Measurements from ENCODE around the gene UBFD1. TPM values are rescaled to one million over a fixed set of nuclear protein-coding genes. Genes with fewer than 3 reads are reported as not detected.

The UBFD1 gene
- total and polyA plus RNA-seq, 11 donors = 17.9 to 116 (median 49.9) TPM

DNA sequence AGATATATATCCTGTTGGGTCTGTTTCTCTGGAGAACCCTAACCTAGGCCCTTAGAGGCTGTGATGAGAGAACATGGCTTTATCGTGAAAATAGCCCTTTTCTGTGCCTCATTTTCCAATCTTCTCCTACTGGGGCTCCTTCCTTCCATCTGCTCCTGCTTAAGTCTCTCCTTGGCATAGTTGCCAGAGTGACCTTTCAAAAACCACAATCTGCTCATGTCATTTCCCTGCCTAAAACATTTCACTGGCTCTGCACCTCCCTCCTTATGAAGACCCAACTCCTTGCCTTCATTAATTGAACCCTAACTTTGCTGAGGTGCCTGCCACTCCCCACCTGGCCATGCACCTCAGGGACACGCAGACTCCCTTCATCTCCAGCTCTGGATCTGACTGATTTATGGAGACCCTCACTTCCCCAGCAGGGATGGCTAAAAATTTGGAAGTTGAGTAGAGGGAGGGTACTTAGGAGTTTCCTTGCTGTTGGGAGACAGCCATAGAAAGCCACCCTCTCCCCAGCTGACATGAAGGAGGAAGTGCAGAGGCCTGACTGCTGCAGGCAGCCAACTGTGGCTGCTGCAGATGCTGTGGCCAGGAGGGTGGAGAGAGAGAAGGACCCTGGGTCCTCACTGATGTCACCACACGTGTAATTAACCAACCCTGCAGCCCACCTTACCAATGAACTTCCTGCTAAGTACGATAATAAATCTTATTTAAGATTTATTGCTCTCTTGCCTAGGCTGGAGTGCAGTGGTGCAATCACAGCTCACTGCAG, 41.0 kb upstream of the UBFD1 start:
- intact Hi-C loops (cut with DNase I) = loop anchor here in 1 of 10 donors (10.0 kb wide), 1 partner anchor 62 kb away; the partner anchor contains the start of gene COG7
- H3K36me3 ChIP-seq = peaks cover 0 to 33% (median 13%) of the 10 kb centered on the region in 9 donors
- peak in 1 of 4 donors; percentile 46 for ATAC-seq

DNA sequence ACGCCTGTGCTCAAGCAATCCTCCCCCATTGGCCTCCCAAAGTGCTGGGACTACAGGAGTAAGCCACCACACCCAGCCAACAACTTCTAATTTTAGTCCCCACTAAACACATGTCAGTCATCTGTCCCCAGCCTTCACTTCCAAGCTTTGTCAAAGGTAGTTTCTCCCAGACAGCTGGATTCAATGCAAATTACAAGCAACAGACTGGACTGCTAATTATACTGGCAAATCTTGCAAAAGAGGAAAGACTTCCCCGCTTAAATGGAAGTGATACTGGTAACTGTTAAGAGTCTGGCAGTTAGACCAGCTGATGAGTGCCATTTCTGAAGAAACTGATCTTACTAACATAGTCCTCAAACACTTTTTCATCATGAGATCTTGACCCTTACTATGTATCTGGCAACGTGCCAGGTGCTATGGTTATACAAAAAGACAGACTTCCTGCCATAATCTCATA, 39.1 kb upstream of the UBFD1 start:
- WGBS, 4 donors = 64 to 81% (median 74%) methylated on average over 3 of the region's 3 CpGs
- no peaks in the 10 kb centered on the region for H3K9me3 ChIP-seq
- peaks cover 0 to 52% (median 0%) of the 10 kb centered on the region in 12 donors for H3K4me1 ChIP-seq
- no peak for DNase-seq
- peak overlapping the region in 1 of 12 donors; percentile 69 for H3K27ac ChIP-seq
- no peaks in the 10 kb centered on the region for H3K27me3 ChIP-seq
- TF ChIP-seq, protein P1, sequence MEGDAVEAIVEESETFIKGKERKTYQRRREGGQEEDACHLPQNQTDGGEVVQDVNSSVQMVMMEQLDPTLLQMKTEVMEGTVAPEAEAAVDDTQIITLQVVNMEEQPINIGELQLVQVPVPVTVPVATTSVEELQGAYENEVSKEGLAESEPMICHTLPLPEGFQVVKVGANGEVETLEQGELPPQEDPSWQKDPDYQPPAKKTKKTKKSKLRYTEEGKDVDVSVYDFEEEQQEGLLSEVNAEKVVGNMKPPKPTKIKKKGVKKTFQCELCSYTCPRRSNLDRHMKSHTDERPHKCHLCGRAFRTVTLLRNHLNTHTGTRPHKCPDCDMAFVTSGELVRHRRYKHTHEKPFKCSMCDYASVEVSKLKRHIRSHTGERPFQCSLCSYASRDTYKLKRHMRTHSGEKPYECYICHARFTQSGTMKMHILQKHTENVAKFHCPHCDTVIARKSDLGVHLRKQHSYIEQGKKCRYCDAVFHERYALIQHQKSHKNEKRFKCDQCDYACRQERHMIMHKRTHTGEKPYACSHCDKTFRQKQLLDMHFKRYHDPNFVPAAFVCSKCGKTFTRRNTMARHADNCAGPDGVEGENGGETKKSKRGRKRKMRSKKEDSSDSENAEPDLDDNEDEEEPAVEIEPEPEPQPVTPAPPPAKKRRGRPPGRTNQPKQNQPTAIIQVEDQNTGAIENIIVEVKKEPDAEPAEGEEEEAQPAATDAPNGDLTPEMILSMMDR (IDR thresholded peaks at IDR 0.05) = no peak
- no peak for TF ChIP-seq POLR2A (IDR thresholded peaks at IDR 0.05)
- no peak overlapping the region for H3K4me3 ChIP-seq
- intact Hi-C loops (cut with DNase I) = loop anchor here in 1 of 10 donors (10.0 kb wide), 1 partner anchor 64 kb away; the partner anchor contains the start of gene COG7
- peaks cover 0 to 52% (median 23%) of the 10 kb centered on the region in 9 donors for H3K36me3 ChIP-seq
- no peak for ATAC-seq

More for the DNA sequence above, 41.0 kb upstream of the UBFD1 start:
- no peaks in the 10 kb centered on the region for H3K9me3 ChIP-seq
- no peak for TF ChIP-seq POLR2A (IDR thresholded peaks at IDR 0.05)
- TF ChIP-seq, protein P1 (IDR thresholded peaks at IDR 0.05) = no peak
- no peak for DNase-seq
- H3K4me3 ChIP-seq = no peak overlapping the region
- no peak overlapping the region for H3K27ac ChIP-seq
- WGBS, 4 donors = 83 to 90% (median 86%) methylated on average over 4 of the region's 4 CpGs
- H3K4me1 ChIP-seq = peaks cover 0 to 44% (median 0%) of the 10 kb centered on the region in 12 donors
- H3K27me3 ChIP-seq = no peaks in the 10 kb centered on the region

DNA sequence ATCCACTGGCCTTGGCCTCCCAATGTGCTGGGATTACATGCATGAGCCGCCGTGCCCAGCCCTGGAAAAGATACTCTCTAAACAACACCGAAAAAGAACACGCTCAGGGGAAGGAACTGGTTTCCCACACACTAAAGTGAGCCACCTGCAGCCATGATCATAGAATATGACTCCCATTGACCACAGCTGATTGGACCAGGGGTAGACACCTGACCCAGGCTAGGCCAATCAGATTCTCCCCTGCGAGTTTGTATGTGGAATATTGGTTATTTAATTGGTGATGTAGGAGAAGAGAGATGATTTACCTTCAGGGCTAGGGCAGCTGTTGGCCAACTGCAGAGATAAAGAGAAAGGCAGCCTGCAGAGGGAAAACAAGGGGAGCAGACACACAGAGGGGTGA, 38.2 kb upstream of the UBFD1 start:
- H3K4me3 ChIP-seq = no peak overlapping the region
- peaks cover 0 to 58% (median 0%) of the 10 kb centered on the region in 12 donors for H3K4me1 ChIP-seq
- WGBS, 4 donors = 94 to 98% (median 97%) methylated on average over 5 of the region's 5 CpGs
- TF ChIP-seq, protein P1 (IDR thresholded peaks at IDR 0.05) = no peak
- TF ChIP-seq POLR2A (IDR thresholded peaks at IDR 0.05) = no peak
- H3K36me3 ChIP-seq = peaks cover 0 to 60% (median 30%) of the 10 kb centered on the region in 9 donors
- no peak for ATAC-seq
- intact Hi-C loops (cut with DNase I) = loop anchor here in 1 of 10 donors (10.0 kb wide), 1 partner anchor 64 kb away; the partner anchor contains the start of gene COG7
- H3K27me3 ChIP-seq = no peaks in the 10 kb centered on the region
- peak overlapping the region in 1 of 12 donors; percentile 69 for H3K27ac ChIP-seq
- no peak for DNase-seq
- no peaks in the 10 kb centered on the region for H3K9me3 ChIP-seq

DNA sequence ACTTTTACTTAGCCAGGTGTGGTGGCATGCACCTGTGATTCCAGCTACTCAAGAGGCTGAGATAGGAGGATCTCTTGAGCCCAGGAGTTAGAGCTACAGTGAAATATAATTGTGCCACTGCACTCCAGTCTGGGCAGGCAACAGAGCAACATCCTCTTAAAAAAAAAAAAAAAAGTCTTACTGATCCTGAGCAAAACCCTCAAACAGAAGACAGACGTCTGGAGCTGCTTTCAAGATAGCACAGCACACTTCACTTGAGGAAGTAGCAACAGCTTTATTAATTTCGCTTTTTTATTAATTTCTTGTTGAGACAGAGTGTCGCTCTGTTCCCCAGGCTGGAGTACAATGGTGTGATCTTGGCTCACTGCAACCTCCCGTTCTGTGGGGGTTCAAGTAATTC, 37.0 kb upstream of the UBFD1 start:
- TF ChIP-seq, protein P1 (IDR thresholded peaks at IDR 0.05) = no peak
- no peak for TF ChIP-seq POLR2A (IDR thresholded peaks at IDR 0.05)
- Histone ChIP-seq H3K4me3 (no peak overlapping the region), H3K36me3 (peaks cover 0 to 60% (median 36%) of the 10 kb centered on the region in 9 donors), H3K27me3 (no peaks in the 10 kb centered on the region), H3K4me1 (peaks cover 0 to 59% (median 0%) of the 10 kb centered on the region in 12 donors), H3K9me3 (no peaks in the 10 kb centered on the region), H3K27ac (peak overlapping the region in 1 of 12 donors; percentile 86)
- ATAC-seq (no peak), DNase-seq (no peak)
- intact Hi-C loops (cut with DNase I) = no loop called here
- 86 to 94% (median 89%) methylated on average over 4 of the region's 4 CpGs for WGBS, 4 donors
